H1 (cell line): ENCODE measurements around the gene PHF10. TPM values are rescaled to one million over a fixed set of nuclear protein-coding genes. Genes with fewer than 3 reads are reported as not detected.
A peak's percentile ranks its signal among the peaks of the same experiment; 100 is the strongest.

Experiments
- CTCF ChIA-PET: fragments of 300-600 bp; sonication (Branson Sonifier 250); formaldehyde crosslinking; loops from one replicate; lab custom pipeline; 2021; ENCODE audit not compliant: partially characterized antibody; lab: Charles Lee
- POLR2A ChIA-PET: fragments of 300-600 bp; sonication (Branson Sonifier 250); formaldehyde crosslinking; loops from one replicate; lab custom pipeline; 2021; ENCODE audit warnings: inconsistent platforms; ENCODE audit not compliant: partially characterized antibody; lab: Charles Lee
- DNase-seq, 2 experiments: peaks; one replicate each; pipeline versions ENCODE4 v3.0.0 to v3.0.0-alpha.2; 2010 to 2022; ENCODE audit warnings: low spot score in 2 of 2, low read depth in 1 of 2, mixed read lengths in 1 of 2
- FAIRE-seq: peaks from 2 replicates; lab custom pipeline; 2011; peaks lifted over from hg19 to GRCh38; lab: Jason Lieb, UNC
- H2AFZ ChIP-seq: 2 replicates; pipeline ENCODE4 v1.8.1; 2012; ENCODE audit warnings: low read length, inconsistent platforms
- H2AK5ac ChIP-seq: 2 replicates; pipeline ENCODE4 v1.6.1; 2013; ENCODE audit warnings: low read depth, low read length
- H2BK120ac ChIP-seq: replicated peaks from 2 replicates; pipeline ENCODE3; 2013; ENCODE audit warnings: low read depth, low read length, inconsistent platforms
- H2BK12ac ChIP-seq: 2 replicates; pipeline ENCODE4 v1.6.1; 2013; ENCODE audit warnings: low read depth, low read length
- H2BK15ac ChIP-seq: 2 replicates; pipeline ENCODE4 v1.6.1; 2013; ENCODE audit warnings: low read length
- H2BK20ac ChIP-seq: 2 replicates; pipeline ENCODE4 v1.6.1; 2013; ENCODE audit warnings: low read length
- H2BK5ac ChIP-seq: 2 replicates; pipeline ENCODE4 v1.6.1; 2013; ENCODE audit warnings: low read depth, low read length
- H3K14ac ChIP-seq: 2 replicates; pipeline ENCODE4 v1.6.1; 2013; ENCODE audit warnings: inconsistent platforms; ENCODE audit not compliant: insufficient read length
- H3K18ac ChIP-seq: 2 replicates; pipeline ENCODE4 v1.6.1; 2013; ENCODE audit warnings: low read length; ENCODE audit errors: extremely low read depth
- H3K23ac ChIP-seq: 2 replicates; pipeline ENCODE4 v1.6.1; 2013; ENCODE audit warnings: inconsistent platforms; ENCODE audit not compliant: insufficient read length
- H3K23me2 ChIP-seq: 2 replicates; pipeline ENCODE4 v1.6.1; 2013; ENCODE audit warnings: low read depth, low read length
- H3K27ac ChIP-seq: 2 replicates; pipeline ENCODE4 v1.6.1; 2011; ENCODE audit warnings: low read depth, low read length, inconsistent platforms
- H3K27me3 ChIP-seq, 4 experiments: replicated peaks in 1 of 4; 1 replicate in 1 of 4; 2 replicates in 3 of 4; pipeline versions ENCODE4 v1.6.1 to v1.8.1; 2011 to 2013; ENCODE audit warnings: low read length in 3 of 4, mild to moderate bottlenecking in 3 of 4, inconsistent platforms in 2 of 4, mixed read lengths in 2 of 4, moderate library complexity in 1 of 4; ENCODE audit not compliant: control insufficient read depth in 3 of 4, insufficient read depth in 3 of 4; ENCODE audit errors: extremely low read depth in 1 of 4
- H3K36me3 ChIP-seq, 4 experiments: 2 replicates each; pipeline versions ENCODE4 v1.6.1 to v1.8.1; 2011 to 2013; ENCODE audit warnings: mild to moderate bottlenecking in 4 of 4, low read length in 3 of 4, moderate library complexity in 2 of 4, control low read depth in 1 of 4, inconsistent platforms in 1 of 4; ENCODE audit not compliant: insufficient read depth in 4 of 4, control insufficient read depth in 2 of 4
- H3K4ac ChIP-seq: replicated peaks from 2 replicates; pipeline ENCODE3; 2013; ENCODE audit warnings: low read length, low read depth, mixed read lengths, inconsistent platforms; ENCODE audit not compliant: insufficient read length
- H3K4me1 ChIP-seq, 4 experiments: replicated peaks in 1 of 4; 1 replicate in 1 of 4; 2 replicates in 3 of 4; pipeline versions ENCODE4 v1.6.1 to v1.8.1; 2011 to 2013; ENCODE audit warnings: low read length in 3 of 4, inconsistent platforms in 2 of 4, mixed read lengths in 1 of 4; ENCODE audit not compliant: insufficient read depth in 4 of 4, control insufficient read depth in 3 of 4
- H3K4me2 ChIP-seq, 2 experiments: 2 replicates each; pipeline versions ENCODE4 v1.6.1 to v1.8.1; 2011 to 2013; ENCODE audit warnings: low read depth in 2 of 2, low read length in 2 of 2, control low read depth in 1 of 2, inconsistent platforms in 1 of 2, mild to moderate bottlenecking in 1 of 2; ENCODE audit not compliant: insufficient read depth in 1 of 2
- H3K4me3 ChIP-seq, 4 experiments: fragments of 200-600, 300-600 bp in 1 of 4; sonication (generic), shearing (Covaris generic), sonication (Bioruptor Twin) in 1 of 4; 2 replicates each; pipeline versions ENCODE4 v1.5.1 to v1.8.1; 2011 to 2016; ENCODE audit warnings: low read length in 4 of 4, low read depth in 3 of 4, control low read depth in 2 of 4, inconsistent platforms in 2 of 4, mild to moderate bottlenecking in 2 of 4, mixed read lengths in 1 of 4, moderate library complexity in 1 of 4; ENCODE audit not compliant: insufficient read depth in 2 of 4; ENCODE audit errors: extremely low read depth in 1 of 4
- H3K56ac ChIP-seq: replicated peaks from 2 replicates; pipeline ENCODE3; 2013; ENCODE audit warnings: low read depth, mild to moderate bottlenecking, mixed read lengths, low read length, inconsistent platforms; ENCODE audit not compliant: insufficient read length
- H3K79me1 ChIP-seq: 2 replicates; pipeline ENCODE4 v1.6.1; 2013; ENCODE audit warnings: low read depth, low read length, control low read depth
- H3K79me2 ChIP-seq, 2 experiments: 2 replicates each; pipeline versions ENCODE4 v1.6.1 to v1.8.1; 2012 to 2013; ENCODE audit warnings: low read length in 2 of 2, mild to moderate bottlenecking in 2 of 2, inconsistent platforms in 1 of 2; ENCODE audit not compliant: insufficient read depth in 2 of 2, control insufficient read depth in 1 of 2
- H3K9ac ChIP-seq, 4 experiments: replicated peaks in 1 of 4; 1 replicate in 1 of 4; 2 replicates in 3 of 4; pipeline versions ENCODE4 v1.6.1 to v1.8.1; 2011 to 2013; ENCODE audit warnings: low read depth in 3 of 4, low read length in 3 of 4, control low read depth in 2 of 4, mild to moderate bottlenecking in 2 of 4, moderate library complexity in 2 of 4, inconsistent platforms in 1 of 4; ENCODE audit errors: extremely low read depth in 1 of 4
- H3K9me3 ChIP-seq, 2 experiments: 2 replicates each; pipeline versions ENCODE4 v1.6.1 to v1.8.1; 2012 to 2013; ENCODE audit warnings: mild to moderate bottlenecking in 2 of 2, moderate library complexity in 2 of 2, control low read depth in 1 of 2, inconsistent platforms in 1 of 2, low read depth in 1 of 2, low read length in 1 of 2, mixed read lengths in 1 of 2; ENCODE audit not compliant: insufficient read depth in 2 of 2
- H4K20me1 ChIP-seq, 2 experiments: replicated peaks in 1 of 2; 2 replicates each; pipeline versions ENCODE3 to v1.8.1; 2011 to 2013; ENCODE audit warnings: inconsistent platforms in 2 of 2, low read length in 2 of 2, mild to moderate bottlenecking in 1 of 2; ENCODE audit not compliant: insufficient read depth in 2 of 2, control insufficient read depth in 1 of 2
- H4K5ac ChIP-seq: 2 replicates; pipeline ENCODE4 v1.6.1; 2013; ENCODE audit warnings: low read length, low read depth, mixed read lengths, inconsistent platforms; ENCODE audit not compliant: insufficient read length
- H4K8ac ChIP-seq: 2 replicates; pipeline ENCODE4 v1.8.0; 2013; ENCODE audit warnings: mild to moderate bottlenecking, moderate library complexity, low read length, inconsistent platforms; ENCODE audit not compliant: insufficient read depth; ENCODE audit errors: extremely low read depth
- H4K91ac ChIP-seq: replicated peaks from 2 replicates; pipeline ENCODE3; 2013; ENCODE audit warnings: low read length, mixed read lengths, inconsistent platforms; ENCODE audit not compliant: insufficient read length
- CREB1 ChIP-seq: IDR thresholded peaks from 2 replicates; pipeline ENCODE4 v1.6.1; 2012; ENCODE audit warnings: inconsistent platforms
- FOSL1 ChIP-seq: IDR thresholded peaks from 2 replicates; pipeline ENCODE4 v1.6.1; 2011; ENCODE audit warnings: mild to moderate bottlenecking, low read depth, low read length, moderate library complexity; ENCODE audit not compliant: insufficient read depth
- GABPA ChIP-seq: IDR thresholded peaks from 2 replicates; pipeline ENCODE4 v1.6.1; 2011; ENCODE audit warnings: mild to moderate bottlenecking, low read length, moderate library complexity, borderline replicate concordance; ENCODE audit not compliant: insufficient read depth
- GTF2F1 ChIP-seq: IDR thresholded peaks from 2 replicates; pipeline ENCODE4 v1.6.1; 2012; ENCODE audit warnings: low read depth, low read length, improper control_type of control experiment, borderline replicate concordance
- HDAC6 ChIP-seq: IDR thresholded peaks from one replicate; pipeline ENCODE4 v1.7.1; 2012; ENCODE audit warnings: low read depth, mild to moderate bottlenecking, inconsistent platforms, low read length, moderate library complexity
- KDM1A ChIP-seq: fragments of 200-600, 300-600 bp; sonication (generic); IDR thresholded peaks from 2 replicates; pipeline ENCODE4 v1.7.1; 2016; ENCODE audit warnings: mild to moderate bottlenecking, low read length, borderline replicate concordance
- NANOG ChIP-seq: IDR thresholded peaks from 2 replicates; pipeline ENCODE4 v1.6.1; 2011; ENCODE audit warnings: low read length, low read depth, mild to moderate bottlenecking, inconsistent platforms; ENCODE audit not compliant: insufficient read depth, poor library complexity, severe bottlenecking
- RAD21 ChIP-seq, 2 experiments: IDR thresholded peaks in 1 of 2; conservative IDR thresholded peaks in 1 of 2; 2 replicates each; pipeline ENCODE4 v1.6.1; 2011; ENCODE audit warnings: low read depth in 2 of 2, low read length in 2 of 2, improper control_type of control experiment in 1 of 2, inconsistent platforms in 1 of 2, mild to moderate bottlenecking in 1 of 2, moderate library complexity in 1 of 2
- TCF12 ChIP-seq: IDR thresholded peaks from 2 replicates; pipeline ENCODE4 v1.6.1; 2011; ENCODE audit warnings: low read depth, mild to moderate bottlenecking, low read length
- WGBS, 2 experiments: shearing (Covaris generic) in 1 of 2; methylation state at CpG; one replicate each; pipeline versions ENCODE4 v1.1.6 to v1.1.7; 2013 to 2015; ENCODE audit warnings: low lambda C conversion rate in 2 of 2, mixed read lengths in 2 of 2, inconsistent platforms in 1 of 2, low coverage in 1 of 2, missing lambda C conversion rate in 1 of 2; ENCODE audit not compliant: insufficient replicate concordance in 2 of 2, insufficient coverage in 1 of 2, insufficient read length in 1 of 2; ENCODE audit errors: extremely low coverage in 1 of 2, missing lambda C conversion rate in 1 of 2; 5-methylcytosine and 5-hydroxymethylcytosine counted together
- polyA plus RNA-seq, 7 experiments: library from polyadenylated mRNA; depleted of rRNA in 3 of 7; stranded (reverse) in 5 of 7; unstranded in 2 of 7; fragments of >200 nt in 5 of 7; fragments of 200-250 nt in 2 of 7; gene quantifications; 1 replicate in 5 of 7; 2 replicates in 1 of 7; 4 replicates in 1 of 7; pipeline versions ENCODE4 v1.2.1 to v1.2.3, GENCODE V29; 2011 to 2013; ENCODE audit warnings: missing spikeins in 2 of 7, mixed read lengths in 2 of 7
- total RNA-seq: library from RNA; stranded (reverse); fragmentation: NEBNext Ultra II Directional; extraction: Animal tissue kit (Norgen Biotek cat#: 25700); gene quantifications from 2 replicates; pipeline ENCODE4 v1.2.1, GENCODE V29; 2021
- TF ChIP-seq, protein P1 (sequence below): IDR thresholded peaks from 2 replicates; pipeline ENCODE4 v1.6.1; 2011; ENCODE audit warnings: low read depth, mild to moderate bottlenecking, low read length; ENCODE audit not compliant: insufficient read depth
- TF ChIP-seq, protein P2 (sequence below): IDR thresholded peaks from 2 replicates; pipeline ENCODE4 v1.6.1; 2011; ENCODE audit warnings: low read length, improper control_type of control experiment

The PHF10 gene
- total and polyA plus RNA-seq, 2 of the 8 experiments (the other 6 are each of a cell fraction or from before 2014, with no cell fraction given): 15.6 to 51.1 TPM

GRCh38 chr6:169671563-169671962 lies 52.7 kb downstream of the PHF10 start:
- Histone ChIP-seq H3K79me2 (no peaks in the 10 kb centered on the region; a peak in 1 of 4 replicates), H3K9me3 (no peaks in the 10 kb centered on the region), H3K14ac (no peak overlapping the region), H2BK120ac (no peak overlapping the region), H3K18ac (no peak overlapping the region), H2BK20ac (no peak overlapping the region), H3K9ac (no peak overlapping the region), H3K4me2 (no peak overlapping the region), H2AFZ (no peak overlapping the region), H3K36me3 (peaks cover 8 to 44% (median 28%) of the 10 kb centered on the region in 4 experiments), H3K27ac (no peak overlapping the region), H3K23ac (no peak overlapping the region), H4K20me1 (peaks cover 9 to 11% of the 10 kb centered on the region in 2 experiments), H4K91ac (no peak overlapping the region), H2AK5ac (no peak overlapping the region), H2BK12ac (no peak overlapping the region), H3K56ac (no peak overlapping the region), H2BK5ac (no peak overlapping the region; the same call in 1 of the 2 replicates), H3K4me1 (0 out of 7 replicates have a peak, but pooled peaks cover 0 to 2% (median 0%) of the 10 kb centered on the region in 4 experiments), H2BK15ac (no peak overlapping the region), H3K27me3 (no peaks in the 10 kb centered on the region), H3K79me1 (peaks cover 12% of the 10 kb centered on the region), H4K5ac (no peak overlapping the region), H3K4ac (no peak overlapping the region), H3K4me3 (no peak overlapping the region), H3K23me2 (no peaks in the 10 kb centered on the region), H4K8ac (no peak overlapping the region)
- peak in 1 of 2 experiments; percentile 20 for DNase-seq
- FAIRE-seq: no peak
- ChIA-PET POLR2A (no interaction called here), CTCF (no interaction called here)
- 86% methylated on average over 5 of the region's 5 CpGs; no CpG with 5 or more reads in 1 of the 2 experiments for WGBS, 2 experiments
- no peak for TF ChIP-seq CREB1
- TF ChIP-seq KDM1A: no peak
- TF ChIP-seq FOSL1: no peak
- TF ChIP-seq GABPA: no peak
- TF ChIP-seq NANOG: no peak
- TF ChIP-seq, protein P1, sequence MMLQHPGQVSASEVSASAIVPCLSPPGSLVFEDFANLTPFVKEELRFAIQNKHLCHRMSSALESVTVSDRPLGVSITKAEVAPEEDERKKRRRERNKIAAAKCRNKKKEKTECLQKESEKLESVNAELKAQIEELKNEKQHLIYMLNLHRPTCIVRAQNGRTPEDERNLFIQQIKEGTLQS: no peak
- TF ChIP-seq TCF12: no peak
- TF ChIP-seq, protein P2, sequence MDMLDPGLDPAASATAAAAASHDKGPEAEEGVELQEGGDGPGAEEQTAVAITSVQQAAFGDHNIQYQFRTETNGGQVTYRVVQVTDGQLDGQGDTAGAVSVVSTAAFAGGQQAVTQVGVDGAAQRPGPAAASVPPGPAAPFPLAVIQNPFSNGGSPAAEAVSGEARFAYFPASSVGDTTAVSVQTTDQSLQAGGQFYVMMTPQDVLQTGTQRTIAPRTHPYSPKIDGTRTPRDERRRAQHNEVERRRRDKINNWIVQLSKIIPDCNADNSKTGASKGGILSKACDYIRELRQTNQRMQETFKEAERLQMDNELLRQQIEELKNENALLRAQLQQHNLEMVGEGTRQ: no peak
- TF ChIP-seq GTF2F1: no peak
- TF ChIP-seq RAD21 (IDR thresholded peaks at IDR 0.05 in 1 of 2, conservative IDR thresholded peaks at IDR 0.05 in 1 of 2; ENCODE audit: low read depth in 2 of 2, low read length in 2 of 2): no peak
- TF ChIP-seq HDAC6: no peak
